Measurements from ENCODE around the gene KIT.

DNA sequence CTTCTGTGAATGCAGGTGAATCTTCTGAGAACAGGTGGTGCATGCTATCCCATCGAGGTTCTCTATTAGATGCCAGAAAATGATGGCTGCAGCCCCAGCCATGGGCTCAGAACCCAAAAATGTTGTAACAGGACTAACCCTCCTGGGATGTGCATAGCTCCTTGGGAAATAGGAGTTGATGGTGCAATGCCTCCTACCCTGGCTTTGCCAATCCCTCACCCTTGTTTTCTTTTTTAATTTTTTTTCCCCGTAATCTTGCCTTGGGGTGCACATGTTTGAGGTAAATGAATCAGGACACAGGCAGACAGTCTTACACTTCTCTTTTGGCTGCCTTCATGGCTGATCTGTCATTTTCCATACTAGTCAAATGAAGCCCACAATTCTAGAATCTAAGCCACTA lies 96.6 kb downstream of the KIT start:
- TF ChIP-seq, protein P1, sequence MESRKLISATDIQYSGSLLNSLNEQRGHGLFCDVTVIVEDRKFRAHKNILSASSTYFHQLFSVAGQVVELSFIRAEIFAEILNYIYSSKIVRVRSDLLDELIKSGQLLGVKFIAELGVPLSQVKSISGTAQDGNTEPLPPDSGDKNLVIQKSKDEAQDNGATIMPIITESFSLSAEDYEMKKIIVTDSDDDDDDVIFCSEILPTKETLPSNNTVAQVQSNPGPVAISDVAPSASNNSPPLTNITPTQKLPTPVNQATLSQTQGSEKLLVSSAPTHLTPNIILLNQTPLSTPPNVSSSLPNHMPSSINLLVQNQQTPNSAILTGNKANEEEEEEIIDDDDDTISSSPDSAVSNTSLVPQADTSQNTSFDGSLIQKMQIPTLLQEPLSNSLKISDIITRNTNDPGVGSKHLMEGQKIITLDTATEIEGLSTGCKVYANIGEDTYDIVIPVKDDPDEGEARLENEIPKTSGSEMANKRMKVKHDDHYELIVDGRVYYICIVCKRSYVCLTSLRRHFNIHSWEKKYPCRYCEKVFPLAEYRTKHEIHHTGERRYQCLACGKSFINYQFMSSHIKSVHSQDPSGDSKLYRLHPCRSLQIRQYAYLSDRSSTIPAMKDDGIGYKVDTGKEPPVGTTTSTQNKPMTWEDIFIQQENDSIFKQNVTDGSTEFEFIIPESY (IDR thresholded peaks at IDR 0.05) = no peak
- TF ChIP-seq POLR2A (IDR thresholded peaks at IDR 0.05; ENCODE audit: low read depth, low read length) = no peak
- no peak for TF ChIP-seq MYC (IDR thresholded peaks at IDR 0.05; ENCODE audit: insufficient read depth, insufficient read length, insufficient replicate concordance, low read length, severe bottlenecking)
- no peak for TF ChIP-seq POLR2AphosphoS5 (IDR thresholded peaks at IDR 0.05; ENCODE audit: low read length)
- TF ChIP-seq, protein P2, sequence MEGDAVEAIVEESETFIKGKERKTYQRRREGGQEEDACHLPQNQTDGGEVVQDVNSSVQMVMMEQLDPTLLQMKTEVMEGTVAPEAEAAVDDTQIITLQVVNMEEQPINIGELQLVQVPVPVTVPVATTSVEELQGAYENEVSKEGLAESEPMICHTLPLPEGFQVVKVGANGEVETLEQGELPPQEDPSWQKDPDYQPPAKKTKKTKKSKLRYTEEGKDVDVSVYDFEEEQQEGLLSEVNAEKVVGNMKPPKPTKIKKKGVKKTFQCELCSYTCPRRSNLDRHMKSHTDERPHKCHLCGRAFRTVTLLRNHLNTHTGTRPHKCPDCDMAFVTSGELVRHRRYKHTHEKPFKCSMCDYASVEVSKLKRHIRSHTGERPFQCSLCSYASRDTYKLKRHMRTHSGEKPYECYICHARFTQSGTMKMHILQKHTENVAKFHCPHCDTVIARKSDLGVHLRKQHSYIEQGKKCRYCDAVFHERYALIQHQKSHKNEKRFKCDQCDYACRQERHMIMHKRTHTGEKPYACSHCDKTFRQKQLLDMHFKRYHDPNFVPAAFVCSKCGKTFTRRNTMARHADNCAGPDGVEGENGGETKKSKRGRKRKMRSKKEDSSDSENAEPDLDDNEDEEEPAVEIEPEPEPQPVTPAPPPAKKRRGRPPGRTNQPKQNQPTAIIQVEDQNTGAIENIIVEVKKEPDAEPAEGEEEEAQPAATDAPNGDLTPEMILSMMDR (IDR thresholded peaks at IDR 0.05 in 2 of 3, conservative IDR thresholded peaks at IDR 0.05 in 1 of 3; ENCODE audit: control insufficient read depth in 2 of 3, extremely low read depth in 1 of 3, insufficient read depth in 1 of 3, low read depth in 3 of 3, low read length in 3 of 3) = no peak
- TF ChIP-seq CREB1 (IDR thresholded peaks at IDR 0.05; ENCODE audit: low read depth) = no peak
- TF ChIP-seq, protein P3, sequence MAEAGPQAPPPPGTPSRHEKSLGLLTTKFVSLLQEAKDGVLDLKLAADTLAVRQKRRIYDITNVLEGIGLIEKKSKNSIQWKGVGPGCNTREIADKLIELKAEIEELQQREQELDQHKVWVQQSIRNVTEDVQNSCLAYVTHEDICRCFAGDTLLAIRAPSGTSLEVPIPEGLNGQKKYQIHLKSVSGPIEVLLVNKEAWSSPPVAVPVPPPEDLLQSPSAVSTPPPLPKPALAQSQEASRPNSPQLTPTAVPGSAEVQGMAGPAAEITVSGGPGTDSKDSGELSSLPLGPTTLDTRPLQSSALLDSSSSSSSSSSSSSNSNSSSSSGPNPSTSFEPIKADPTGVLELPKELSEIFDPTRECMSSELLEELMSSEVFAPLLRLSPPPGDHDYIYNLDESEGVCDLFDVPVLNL (IDR thresholded peaks at IDR 0.05; ENCODE audit: low read depth, low read length) = no peak

Measured in GM12878 (cell line).